Loucy (cell line): Measurements from ENCODE around the gene MAST4.

Experiments
- H2AFZ ChIP-seq: fragments of 200-600 bp; sonication (generic); 2 replicates; pipeline ENCODE4 v1.6.0; 2016; ENCODE audit warnings: antibody characterized with exemption, mild to moderate bottlenecking, low read length, moderate library complexity
- H3F3A ChIP-seq: fragments of 200-600 bp; 2 replicates; pipeline ENCODE4 v1.6.0; 2016; ENCODE audit warnings: antibody characterized with exemption, low read depth, mild to moderate bottlenecking
- H3K27me3 ChIP-seq: fragments of 200-600 bp; sonication (generic); 2 replicates; pipeline ENCODE4 v1.6.1; 2014; ENCODE audit warnings: low read length, mild to moderate bottlenecking; ENCODE audit not compliant: insufficient read depth, poor library complexity, severe bottlenecking
- H3K36me3 ChIP-seq: fragments of 200-600 bp; sonication (generic); 2 replicates; pipeline ENCODE4 v1.6.1; 2016; ENCODE audit warnings: low read length; ENCODE audit not compliant: insufficient read depth
- H3K4me1 ChIP-seq: fragments of 200-600 bp; sonication (generic); 2 replicates; pipeline ENCODE4 v1.5.1; 2014; ENCODE audit warnings: low read length, mild to moderate bottlenecking; ENCODE audit not compliant: insufficient read depth, poor library complexity, severe bottlenecking
- H3K4me2 ChIP-seq: fragments of 200-600 bp; sonication (generic); 2 replicates; pipeline ENCODE4 v1.6.0; 2014; ENCODE audit warnings: antibody characterized with exemption, low read length, low read depth, mild to moderate bottlenecking; ENCODE audit not compliant: poor library complexity, severe bottlenecking
- H3K4me3 ChIP-seq: fragments of 200-600 bp; sonication (generic); 2 replicates; pipeline ENCODE4 v1.5.1; 2014; ENCODE audit warnings: low read length, mild to moderate bottlenecking, mixed read lengths; ENCODE audit not compliant: poor library complexity, severe bottlenecking
- H3K79me2 ChIP-seq: fragments of 200-600 bp; sonication (generic); 2 replicates; pipeline ENCODE4 v1.6.1; 2014; ENCODE audit warnings: low read length; ENCODE audit not compliant: insufficient read depth
- H3K9ac ChIP-seq: fragments of 200-600 bp; sonication (generic); 2 replicates; pipeline ENCODE4 v1.6.0; 2014; ENCODE audit warnings: mild to moderate bottlenecking, low read depth, low read length, moderate library complexity; ENCODE audit not compliant: poor library complexity, severe bottlenecking
- H3K9me2 ChIP-seq: fragments of 200-600 bp; sonication (generic); replicated peaks from 2 replicates; pipeline ENCODE4 v1.6.1; 2016; ENCODE audit warnings: low read depth, low read length, mixed read lengths
- H3K9me3 ChIP-seq: fragments of 200-600 bp; sonication (generic); 2 replicates; pipeline ENCODE4 v1.6.1; 2014; ENCODE audit warnings: mild to moderate bottlenecking, antibody characterized with exemption, low read length, low read depth; ENCODE audit not compliant: insufficient read depth
- H4K20me1 ChIP-seq: fragments of 200-600 bp; sonication (generic); 2 replicates; pipeline ENCODE4 v1.6.0; 2014; ENCODE audit warnings: antibody characterized with exemption, low read length, mild to moderate bottlenecking; ENCODE audit not compliant: insufficient read depth, poor library complexity, severe bottlenecking
- CTCF ChIP-seq: fragments of 200-600 bp; sonication (generic); conservative IDR thresholded peaks from 2 replicates; pipeline ENCODE4 v1.5.1; 2014; ENCODE audit warnings: mild to moderate bottlenecking, antibody characterized with exemption, low read length
- EZH2phosphoT487 ChIP-seq: fragments of 200-600 bp; IDR thresholded peaks from 2 replicates; pipeline ENCODE4 v1.6.1; 2018; ENCODE audit warnings: antibody characterized with exemption, mild to moderate bottlenecking, moderate library complexity, borderline replicate concordance

MAST4 gene

GRCh38 chr5:66864240-66864884, 268.2 kb downstream of the MAST4 start:
- H3K4me2 ChIP-seq = no peak overlapping the region
- TF ChIP-seq CTCF (peak; percentile 97), EZH2phosphoT487 (no peak)

GRCh38 chr5:66867618-66868322, 271.6 kb downstream of the MAST4 start:
- Histone ChIP-seq H3K9ac (no peak overlapping the region), H3K36me3 (no peaks in the 10 kb centered on the region), H3K4me2 (no peak overlapping the region), H2AFZ (no peak overlapping the region), H4K20me1 (no peaks in the 10 kb centered on the region), H3K9me3 (no peaks in the 10 kb centered on the region), H3K4me3 (no peak overlapping the region), H3K4me1 (no peaks in the 10 kb centered on the region), H3K27me3 (no peaks in the 10 kb centered on the region), H3K79me2 (no peaks in the 10 kb centered on the region), H3F3A (no peaks in the 10 kb centered on the region), H3K9me2 (no peaks in the 10 kb centered on the region)
- TF ChIP-seq CTCF (no peak), EZH2phosphoT487 (no peak)

More at GRCh38 chr5:66864240-66864884, 268.2 kb downstream of the MAST4 start:
- no peak overlapping the region for H3K9ac ChIP-seq
- H3K9me2 ChIP-seq = no peaks in the 10 kb centered on the region
- no peaks in the 10 kb centered on the region for H3F3A ChIP-seq
- no peaks in the 10 kb centered on the region for H3K9me3 ChIP-seq
- H4K20me1 ChIP-seq = no peaks in the 10 kb centered on the region
- H3K79me2 ChIP-seq = no peaks in the 10 kb centered on the region
- no peaks in the 10 kb centered on the region for H3K36me3 ChIP-seq
- no peaks in the 10 kb centered on the region for H3K27me3 ChIP-seq
- H3K4me3 ChIP-seq = no peak overlapping the region
- no peak overlapping the region for H2AFZ ChIP-seq
- H3K4me1 ChIP-seq = no peaks in the 10 kb centered on the region

- no peaks in the 10 kb centered on the region for H3F3A ChIP-seq
- TF ChIP-seq CTCF (no peak), EZH2phosphoT487 (no peak)
- H3K79me2 ChIP-seq = no peaks in the 10 kb centered on the region
- no peak overlapping the region for H3K4me3 ChIP-seq
- no peaks in the 10 kb centered on the region for H3K36me3 ChIP-seq
- H3K9ac ChIP-seq = no peak overlapping the region
- no peaks in the 10 kb centered on the region for H3K9me2 ChIP-seq
- no peak overlapping the region for H3K4me2 ChIP-seq
- no peaks in the 10 kb centered on the region for H3K4me1 ChIP-seq
- no peaks in the 10 kb centered on the region for H3K27me3 ChIP-seq
- no peaks in the 10 kb centered on the region for H4K20me1 ChIP-seq
- no peaks in the 10 kb centered on the region for H3K9me3 ChIP-seq
- H2AFZ ChIP-seq = no peak overlapping the region
These were observed 273.2 kb downstream of the MAST4 start for GRCh38 chr5:66869347-66869746.
